ENCODE measurements around the gene CCNE1.

Gene CCNE1

GRCh38 chr19:29866011-29866410 lies 54.2 kb downstream of the CCNE1 start:
- no peak overlapping the region for H3K4me3 Mint-ChIP-seq
- no peak overlapping the region for H3K27ac Mint-ChIP-seq

GRCh38 chr19:29867984-29868383 lies 56.2 kb downstream of the CCNE1 start:
- H3K27me3 Mint-ChIP-seq: peaks cover 6% of the 10 kb centered on the region
- H3K4me1 Mint-ChIP-seq: no peaks in the 10 kb centered on the region
- H3K4me3 Mint-ChIP-seq: no peak overlapping the region
- H3K27ac Mint-ChIP-seq: no peak overlapping the region
- H3K36me3 Mint-ChIP-seq: peaks cover 2% of the 10 kb centered on the region
- peaks cover 4% of the 10 kb centered on the region for H3K9me3 Mint-ChIP-seq

More at GRCh38 chr19:29866011-29866410, 54.2 kb downstream of the CCNE1 start:
- Mint-ChIP-seq H3K27me3 (peaks cover 3% of the 10 kb centered on the region), H3K4me1 (no peaks in the 10 kb centered on the region), H3K36me3 (peaks cover 2% of the 10 kb centered on the region), H3K9me3 (peaks cover 4% of the 10 kb centered on the region)

- no peak overlapping the region for H3K27ac Mint-ChIP-seq
- H3K27me3 Mint-ChIP-seq: peaks cover 13% of the 10 kb centered on the region
- H3K36me3 Mint-ChIP-seq: peaks cover 2% of the 10 kb centered on the region
- no peaks in the 10 kb centered on the region for H3K4me1 Mint-ChIP-seq
- H3K9me3 Mint-ChIP-seq: peaks cover 4% of the 10 kb centered on the region
- H3K4me3 Mint-ChIP-seq: no peak overlapping the region
Measured at GRCh38 chr19:29871143-29871542, 59.4 kb downstream of the CCNE1 start.

- no peaks in the 10 kb centered on the region for H3K4me1 Mint-ChIP-seq
- peaks cover 13% of the 10 kb centered on the region for H3K27me3 Mint-ChIP-seq
- no peaks in the 10 kb centered on the region for H3K9me3 Mint-ChIP-seq
- H3K36me3 Mint-ChIP-seq: no peaks in the 10 kb centered on the region
- peak overlapping the region; percentile 63 for H3K4me3 Mint-ChIP-seq
- no peak overlapping the region for H3K27ac Mint-ChIP-seq
Measured at GRCh38 chr19:29872224-29872731, 60.5 kb downstream of the CCNE1 start.

GRCh38 chr19:29873024-29873800 lies 61.4 kb downstream of the CCNE1 start:
- peak overlapping the region; percentile 63 for H3K4me3 Mint-ChIP-seq
- no peaks in the 10 kb centered on the region for H3K9me3 Mint-ChIP-seq
- peaks cover 13% of the 10 kb centered on the region for H3K27me3 Mint-ChIP-seq
- no peaks in the 10 kb centered on the region for H3K4me1 Mint-ChIP-seq
- no peaks in the 10 kb centered on the region for H3K36me3 Mint-ChIP-seq
- H3K27ac Mint-ChIP-seq: no peak overlapping the region
